ENCODE measurements around the gene UBR3.
"Not testable (repeated sequence)": the region's sequence is repeated elsewhere in the genome, so short reads cannot be mapped to it uniquely, and the experiment has no call there.

The UBR3 gene

DNA sequence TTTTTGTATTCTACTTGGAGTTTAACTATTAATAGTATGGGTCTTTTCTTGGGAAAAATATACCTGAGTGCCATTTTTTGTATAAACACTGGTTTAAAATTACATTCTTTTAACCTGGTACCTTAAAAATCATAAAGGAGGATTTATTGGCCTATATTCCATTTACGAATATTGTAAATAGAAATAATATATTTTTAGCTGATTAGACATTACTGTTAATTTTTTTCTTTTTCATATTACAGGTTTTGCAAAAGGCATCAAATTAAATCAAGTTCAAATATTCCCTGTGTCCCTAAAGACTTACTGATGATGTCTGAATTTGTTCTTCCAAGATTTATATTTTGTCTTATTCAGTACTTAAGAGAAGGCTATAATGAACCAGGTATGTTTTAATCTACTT, 44.7 kb downstream of the UBR3 start:
- no peak for DNase-seq

DNA sequence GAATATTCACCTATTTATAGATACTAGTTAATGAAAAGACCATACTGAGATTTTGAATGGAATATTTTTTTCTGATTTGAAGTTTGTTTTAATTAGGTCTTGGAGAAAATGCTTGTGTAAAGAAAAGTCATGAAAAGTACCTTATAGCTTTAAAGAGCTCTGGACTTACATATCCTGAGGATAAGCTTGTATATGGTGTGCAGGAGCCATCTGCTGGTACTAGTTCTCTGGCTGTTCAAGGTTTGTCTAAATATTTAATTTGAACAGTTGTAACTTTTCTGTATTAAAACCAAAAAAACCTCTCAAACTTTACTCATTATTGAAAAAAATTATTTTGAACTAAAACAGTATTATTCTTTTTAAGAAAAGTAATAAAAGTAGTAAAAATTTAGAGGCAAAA, 50.1 kb downstream of the UBR3 start:
- DNase-seq: no peak

DNA sequence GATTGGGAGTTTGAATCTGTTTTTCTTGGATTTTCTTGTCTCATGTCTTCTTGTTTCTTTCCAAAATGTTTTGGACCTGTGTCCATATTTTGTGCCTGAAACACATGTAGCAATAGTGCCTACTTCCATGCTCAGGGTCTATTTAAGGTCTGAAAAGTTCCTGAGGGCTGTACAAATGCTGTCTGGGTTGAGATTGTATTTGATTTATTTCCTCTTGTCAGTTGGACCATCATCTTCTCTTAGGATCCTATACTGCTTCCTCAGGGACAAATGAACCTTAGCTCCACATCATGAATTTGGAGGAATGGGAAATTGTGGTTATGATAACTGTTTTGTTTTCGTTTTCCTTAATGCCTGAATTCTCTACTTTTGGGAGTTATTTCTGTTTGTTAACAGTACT, 59.9 kb downstream of the UBR3 start:
- no peak for DNase-seq

DNA sequence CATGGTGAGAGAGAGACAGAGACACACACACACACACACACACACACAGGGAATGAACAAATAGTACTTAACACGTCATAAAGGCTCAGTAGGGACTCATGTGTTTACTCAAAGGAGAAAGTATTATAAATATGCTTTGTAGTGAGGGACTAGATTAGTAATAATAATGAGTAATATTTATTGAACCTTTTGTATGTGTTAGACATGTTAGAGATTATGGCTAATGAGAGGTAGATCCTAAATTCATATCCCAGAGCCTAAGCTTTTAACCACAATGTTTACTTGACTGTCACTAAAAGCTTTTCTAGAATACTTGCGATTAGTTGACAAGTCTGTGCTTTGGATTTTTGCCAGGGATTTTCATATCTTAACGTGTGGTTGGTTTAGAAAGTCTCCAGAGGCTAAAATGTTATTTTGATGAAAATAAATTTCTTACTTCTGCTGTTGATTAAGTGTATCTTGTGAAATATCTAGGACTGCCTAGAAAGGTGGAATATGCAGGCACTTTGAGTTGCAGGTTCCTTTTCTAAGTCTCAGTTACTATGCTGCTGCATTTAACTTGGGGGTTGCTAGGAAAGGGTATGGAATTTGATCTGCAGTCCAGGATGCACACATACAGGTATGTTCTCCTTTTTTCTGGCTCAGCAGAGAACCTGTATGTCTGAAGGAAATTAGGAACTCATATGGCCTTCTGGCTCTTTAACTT, 64.5 kb downstream of the UBR3 start:
- DNase-seq: no peak

DNA sequence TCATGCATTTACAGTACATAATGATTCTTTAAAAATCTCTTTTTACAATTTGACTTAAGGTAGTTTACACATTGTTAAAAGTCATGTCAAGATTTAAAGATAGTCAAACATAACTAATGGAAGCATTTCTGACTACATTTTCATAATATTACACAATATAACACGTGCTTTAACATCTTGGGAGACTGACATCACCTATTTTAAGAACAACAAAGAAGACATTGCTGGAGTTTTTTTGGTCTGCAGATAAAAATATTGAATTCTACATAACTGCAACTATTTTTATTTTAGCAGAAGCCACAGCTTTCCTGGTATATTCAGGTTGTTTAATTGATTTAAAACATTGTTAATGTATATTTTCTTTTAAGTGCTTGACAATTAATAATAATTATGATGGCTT, 65.7 kb downstream of the UBR3 start:
- no peak for DNase-seq

DNA sequence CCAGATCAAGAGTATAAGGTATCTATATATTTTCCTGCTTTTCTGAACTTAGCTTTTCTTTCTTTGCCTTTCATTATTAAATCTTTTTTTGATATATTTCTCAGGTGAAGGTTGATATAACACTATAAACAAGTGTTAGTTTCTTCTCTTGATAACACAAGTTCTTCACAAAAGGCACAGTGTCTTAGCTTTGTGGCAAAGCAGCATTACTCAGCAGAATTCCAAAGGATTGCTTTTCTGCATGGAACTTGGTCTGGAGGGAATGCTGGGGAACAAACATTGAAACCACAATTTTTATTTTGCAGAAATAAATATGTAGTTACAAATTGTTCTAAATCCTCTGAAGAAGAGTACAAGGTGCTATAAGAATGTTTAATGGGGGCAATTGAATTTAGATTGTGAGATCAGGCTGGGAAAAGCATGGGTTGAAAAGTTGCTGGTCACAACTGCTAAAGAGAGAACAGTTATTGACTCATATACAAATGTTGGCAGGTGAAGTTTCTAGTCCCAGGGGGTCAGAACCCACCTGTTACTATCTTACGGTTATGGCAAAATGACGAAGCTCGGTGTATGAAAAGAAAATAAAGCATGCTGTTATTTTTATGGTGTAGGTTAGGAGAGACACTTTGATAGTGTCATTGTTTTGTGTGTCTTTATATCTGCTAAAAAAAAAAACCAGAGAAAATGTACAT, 68.2 kb downstream of the UBR3 start:
- DNase-seq: no peak

DNA sequence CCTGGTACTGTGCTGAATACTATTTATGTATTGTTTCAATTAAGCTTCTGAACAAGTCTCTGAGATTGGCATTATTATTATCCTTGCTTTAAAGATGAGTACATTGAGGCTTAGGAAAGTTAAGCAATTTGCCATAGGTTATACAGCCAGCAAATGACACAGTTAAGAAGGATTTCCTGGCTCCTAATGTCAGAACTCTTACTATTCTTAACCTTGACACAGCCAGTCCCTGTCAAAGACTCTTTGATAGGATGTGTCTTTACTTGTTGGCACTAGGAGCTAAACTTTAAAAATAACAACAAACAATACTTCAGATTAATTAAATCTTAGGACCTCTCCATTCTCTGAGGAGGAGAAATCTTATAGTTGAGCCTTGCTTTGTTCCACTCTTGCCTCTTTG, 70.6 kb downstream of the UBR3 start:
- DNase-seq: no peak

DNA sequence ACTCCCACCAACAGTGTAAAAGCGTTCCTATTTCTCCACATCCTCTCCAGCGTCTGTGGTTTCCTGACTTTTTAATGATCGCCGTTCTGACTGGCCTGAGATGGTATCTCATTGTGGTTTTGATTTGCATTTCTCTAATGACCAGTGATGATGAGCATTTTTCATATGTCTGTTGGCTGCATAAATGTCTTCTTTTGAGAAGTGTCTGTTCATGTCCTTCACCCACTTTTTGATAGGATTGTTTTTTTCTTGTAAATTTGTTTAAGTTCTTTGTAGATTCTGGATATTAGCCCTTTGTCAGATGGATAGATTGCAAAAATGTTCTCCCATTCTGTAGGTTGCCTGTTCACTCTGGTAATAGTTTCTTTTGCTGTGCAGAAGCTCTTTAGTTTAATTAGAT, 72.8 kb downstream of the UBR3 start:
- not testable (repeated sequence) for DNase-seq

DNA sequence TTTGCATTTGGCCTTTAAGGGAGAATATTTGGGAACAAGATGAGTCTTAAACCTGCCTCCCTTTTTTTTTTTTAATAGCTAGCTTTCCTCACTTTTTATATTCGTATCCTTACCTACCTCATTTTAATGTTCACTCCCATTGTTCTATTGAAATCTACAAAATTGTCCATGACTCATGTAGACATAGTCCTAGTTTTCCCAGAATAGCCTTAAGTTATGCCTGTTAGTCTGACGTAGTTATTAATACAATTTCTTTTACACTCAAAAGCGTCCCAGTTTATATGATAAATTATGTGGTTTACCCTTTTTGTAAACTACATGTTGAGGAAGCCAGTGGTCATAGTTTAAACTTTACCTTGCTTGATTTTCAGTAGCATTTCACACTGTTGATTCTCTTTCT, 73.4 kb downstream of the UBR3 start:
- no peak for DNase-seq

DNA sequence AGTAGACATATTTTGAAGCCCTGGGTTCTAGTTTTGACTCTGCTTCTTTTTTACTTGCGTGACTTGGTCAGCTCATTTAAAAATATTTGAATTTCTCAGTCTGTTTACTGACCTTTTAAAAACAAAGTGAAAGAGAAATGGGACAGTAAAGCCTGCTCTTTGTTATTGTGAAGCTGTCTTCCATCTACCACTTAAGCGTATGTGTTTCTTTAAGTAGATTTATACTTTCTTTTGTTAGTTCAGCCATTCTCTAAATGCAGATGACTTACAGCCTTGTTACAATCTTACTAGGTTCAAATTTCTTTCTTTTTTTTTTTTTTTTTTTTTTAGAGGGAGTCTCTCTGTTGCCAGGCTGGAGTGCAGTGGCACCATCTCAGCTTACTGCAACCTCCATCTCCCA, 79.5 kb downstream of the UBR3 start:
- DNase-seq: no peak

DNA sequence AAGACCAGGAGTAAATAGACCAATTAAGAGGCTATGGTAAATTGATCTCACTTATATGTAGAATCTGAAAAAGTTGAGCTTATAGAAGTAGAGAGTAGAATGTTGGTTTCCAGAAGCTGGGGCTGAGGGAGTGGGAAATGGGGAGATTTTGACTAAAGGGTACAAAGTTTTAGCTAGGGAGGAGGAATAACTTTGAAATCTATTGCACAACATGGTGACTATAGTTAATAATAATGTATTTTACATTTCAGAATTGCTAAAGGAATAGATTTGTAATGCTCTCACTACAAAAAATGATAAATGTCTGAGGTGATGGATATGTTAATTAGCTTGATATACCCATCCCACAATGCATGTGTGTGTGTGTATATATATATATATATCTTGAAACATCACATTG, 82.1 kb downstream of the UBR3 start:
- no peak for DNase-seq

DNA sequence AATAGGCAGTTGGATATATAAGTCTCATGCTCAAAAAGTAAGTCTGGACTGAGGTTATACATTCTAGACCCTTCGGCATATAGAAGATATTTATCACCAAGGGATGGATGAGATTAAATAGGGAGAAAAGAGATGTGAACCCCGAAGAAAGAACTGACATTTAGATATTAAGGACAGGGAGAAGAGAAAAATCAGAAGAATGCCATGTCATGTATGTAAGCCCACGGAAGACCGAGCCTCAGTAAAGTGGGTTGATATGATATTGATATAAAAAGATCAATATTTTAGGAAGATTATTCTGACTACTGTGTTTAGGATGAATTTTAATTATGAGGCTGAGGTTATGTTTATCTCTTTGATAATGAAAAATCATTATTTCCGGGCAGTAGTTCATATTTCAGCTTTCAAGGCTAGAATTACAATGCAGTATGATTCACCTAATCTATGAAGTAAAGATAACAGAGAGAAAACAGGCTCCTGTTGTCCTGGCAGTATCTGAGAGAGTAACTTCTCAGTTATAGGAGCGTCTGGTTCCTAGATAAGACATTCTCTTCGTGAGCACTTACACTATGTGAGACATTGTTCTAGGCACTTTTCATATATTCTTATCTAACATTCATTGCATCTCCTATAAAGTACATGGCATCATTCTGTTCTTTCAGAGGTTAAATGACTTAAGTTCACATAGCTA, 83.0 kb downstream of the UBR3 start:
- DNase-seq: no peak

DNA sequence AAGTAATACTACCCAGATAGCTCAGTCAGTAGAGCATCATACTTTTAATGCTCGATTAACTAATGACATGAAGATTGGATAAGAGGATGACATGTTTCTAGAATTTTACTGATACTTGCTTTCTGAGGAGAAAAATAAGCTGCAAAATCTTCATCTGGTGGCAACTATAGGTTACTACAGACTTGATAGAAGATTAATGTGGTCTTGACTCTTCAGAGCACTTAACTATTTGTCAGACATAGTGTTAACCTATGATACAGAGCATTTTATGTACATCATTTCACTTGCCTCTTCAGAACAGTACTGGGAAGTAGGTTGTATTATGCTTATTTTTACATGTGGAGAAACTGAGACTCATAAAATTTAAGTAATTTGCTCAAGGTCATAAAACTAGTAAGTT, 83.9 kb downstream of the UBR3 start:
- DNase-seq: no peak

DNA sequence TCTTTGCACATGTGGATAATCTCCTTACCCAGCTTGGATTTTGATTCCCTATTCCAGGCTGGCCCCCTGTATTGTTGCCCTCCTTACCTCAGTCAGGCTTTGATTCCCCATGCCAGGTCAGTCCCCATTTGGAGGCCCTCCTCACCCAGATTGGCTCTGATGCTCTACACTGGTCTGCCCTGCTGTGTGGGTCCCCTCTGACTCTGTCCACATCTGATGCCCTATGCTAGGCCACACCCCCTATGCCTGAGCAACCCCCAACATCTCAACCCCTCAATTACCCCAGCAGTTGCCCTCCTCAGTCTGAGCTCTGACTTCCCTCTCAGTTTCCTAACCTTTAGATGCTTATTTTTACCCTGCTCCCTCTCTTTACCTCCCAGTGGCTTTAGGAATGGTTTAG, 89.4 kb downstream of the UBR3 start:
- no peak for DNase-seq

DNA sequence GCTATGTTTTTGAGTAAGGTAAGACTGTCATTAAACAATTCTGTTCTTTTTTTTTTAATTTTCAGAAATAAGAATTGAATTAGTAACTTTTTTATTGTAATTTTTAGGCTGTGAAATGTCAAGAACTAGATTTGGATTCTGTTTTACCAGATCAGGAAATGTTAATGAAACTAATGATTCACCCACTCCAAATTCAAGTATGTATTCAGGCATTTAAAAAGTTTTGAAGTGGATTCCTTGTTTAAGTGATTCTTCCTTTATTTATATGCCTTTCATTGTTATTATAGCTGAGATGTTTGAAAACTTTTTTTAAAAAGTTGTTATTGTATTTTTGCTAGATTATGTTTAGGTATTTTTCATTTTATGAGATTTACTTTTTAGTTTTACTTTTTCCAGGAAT, 96.7 kb downstream of the UBR3 start:
- DNase-seq: no peak

DNA sequence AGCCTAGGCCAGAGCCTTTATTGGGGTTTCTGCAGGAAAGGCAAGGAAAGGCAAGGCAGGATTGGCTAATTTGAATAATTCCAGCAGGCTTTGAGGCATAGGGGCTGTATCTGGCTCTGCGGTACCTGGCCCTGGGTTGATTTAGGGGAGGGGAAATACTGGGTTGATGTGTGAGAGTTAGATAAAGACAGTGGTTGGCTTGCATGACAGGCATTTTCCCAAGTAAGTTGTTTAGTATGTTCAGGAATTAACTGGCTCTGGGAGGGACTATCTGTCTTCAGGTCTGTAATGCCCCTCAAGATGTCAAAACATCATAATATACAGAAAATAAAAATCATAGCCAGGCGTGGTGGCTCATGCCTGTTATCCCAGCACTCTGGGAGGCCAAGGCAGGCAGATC, 98.7 kb downstream of the UBR3 start:
- no peak for DNase-seq

DNA sequence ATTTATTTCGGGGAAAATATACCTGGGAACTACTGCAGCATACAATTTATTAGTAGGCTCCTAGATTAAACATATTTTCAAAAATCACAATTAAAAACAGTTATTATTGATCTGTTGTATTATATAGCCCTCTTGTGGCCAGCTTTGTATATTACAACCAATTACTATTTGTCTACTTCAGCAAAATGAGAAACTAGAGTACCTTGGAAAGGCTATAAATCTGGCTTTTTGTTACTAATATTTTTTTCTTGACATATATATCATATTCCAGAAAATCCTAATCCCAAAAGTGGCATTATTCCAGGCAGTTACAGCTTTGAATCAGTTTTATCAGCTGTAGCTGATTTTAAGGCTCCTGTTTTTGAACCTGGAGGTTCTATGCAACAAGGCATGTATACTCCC, 101.2 kb downstream of the UBR3 start:
- DNase-seq: no peak

DNA sequence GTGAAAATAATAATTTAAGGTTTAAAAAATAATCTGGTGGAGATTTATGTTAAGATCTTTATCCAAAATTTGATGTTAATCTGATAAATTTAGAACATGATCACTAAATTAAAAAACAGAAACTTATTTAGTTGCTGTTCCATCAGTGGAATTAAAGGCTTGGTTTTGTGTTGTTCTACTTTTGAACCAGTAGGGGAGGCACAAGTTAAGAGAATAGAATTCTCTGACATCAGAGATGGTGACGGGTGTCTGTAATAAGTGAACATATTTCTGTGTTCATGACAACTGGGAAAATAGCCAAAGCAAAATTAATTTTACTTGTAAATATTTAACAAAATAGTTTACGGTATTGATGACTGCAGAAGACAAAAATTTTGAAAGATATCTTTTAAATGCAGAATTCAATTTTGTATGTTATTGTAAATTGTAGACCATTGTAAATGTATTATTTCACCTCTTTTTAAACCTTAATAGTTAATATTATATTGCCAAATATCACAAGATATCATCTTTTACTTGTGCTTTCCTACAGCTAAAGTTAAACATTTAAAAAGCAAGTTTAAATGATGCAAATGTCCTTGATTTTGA, 106.0 kb downstream of the UBR3 start:
- DNase-seq: no peak

DNA sequence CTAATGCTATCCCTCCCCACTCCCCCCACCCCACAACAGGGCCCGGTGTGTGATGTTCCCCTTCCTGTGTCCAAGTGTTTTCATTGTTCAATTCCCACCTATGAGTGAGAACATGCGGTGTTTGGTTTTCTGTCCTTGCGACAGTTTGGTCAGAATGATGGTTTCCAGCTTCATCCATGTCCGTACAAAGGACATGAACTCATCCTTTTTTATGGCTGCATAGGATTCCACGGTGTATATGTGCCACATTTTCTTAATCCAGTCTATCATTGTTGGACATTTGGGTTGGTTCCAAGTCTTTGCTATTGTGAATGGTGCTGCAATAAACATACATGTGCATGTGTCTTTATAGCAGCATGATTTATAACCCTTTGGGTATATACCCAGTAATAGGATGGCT, 109.4 kb downstream of the UBR3 start:
- DNase-seq: not testable (repeated sequence)

DNA sequence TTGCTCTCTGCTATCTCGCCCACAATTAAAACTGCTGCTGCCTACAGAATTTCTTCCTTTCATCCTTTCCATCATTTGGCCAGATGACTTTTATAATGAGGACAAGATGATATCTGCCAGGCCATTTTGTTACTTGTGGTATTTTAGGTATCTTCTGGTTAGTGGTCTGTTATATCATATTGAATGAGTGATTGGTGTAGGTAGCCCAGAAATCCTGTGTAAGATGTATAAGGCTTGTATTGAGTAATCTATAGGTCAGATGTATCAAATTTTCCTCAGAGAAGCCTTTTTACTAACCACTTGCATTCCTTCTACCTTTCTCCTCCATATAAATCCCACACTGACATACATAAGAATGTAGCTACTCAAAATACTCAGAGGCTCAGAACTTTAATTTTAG, 118.3 kb downstream of the UBR3 start:
- no peak for DNase-seq

DNA sequence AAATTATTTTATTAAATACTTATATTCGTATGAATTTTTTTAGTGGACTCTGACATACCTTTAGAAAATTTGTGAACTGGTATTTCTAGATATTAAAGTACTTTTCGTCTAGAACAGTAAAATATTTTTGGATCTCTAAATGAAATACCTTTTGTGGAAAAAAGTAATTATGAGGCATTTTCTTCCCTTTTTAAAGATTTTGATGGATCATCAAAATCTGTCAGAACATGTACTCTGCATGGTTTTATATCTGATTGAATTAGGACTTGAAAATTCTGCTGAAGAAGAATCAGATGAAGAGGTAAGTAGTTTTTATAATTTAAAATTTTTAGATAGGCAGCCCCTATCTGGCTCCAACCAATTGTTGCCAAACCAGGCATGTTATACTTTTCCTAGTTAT, 118.8 kb downstream of the UBR3 start:
- DNase-seq: no peak

DNA sequence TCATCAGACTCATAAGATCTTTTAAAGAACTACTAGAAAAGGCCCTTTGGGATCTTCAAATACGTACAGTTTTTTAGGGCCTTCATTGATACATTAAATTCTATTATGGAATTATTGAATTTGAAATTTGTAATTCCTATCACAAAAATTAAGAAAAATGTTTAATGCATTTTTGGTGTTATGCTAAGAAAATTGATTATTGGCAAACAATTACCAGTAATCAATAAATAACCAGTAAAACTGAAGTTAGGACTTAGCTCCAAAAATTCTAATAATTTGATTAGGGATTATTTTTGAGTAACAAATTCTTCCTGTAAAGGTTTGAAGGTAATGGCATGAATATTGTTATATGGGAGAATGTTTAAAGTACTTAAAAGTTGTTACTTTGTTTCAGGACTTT, 119.3 kb downstream of the UBR3 start:
- no peak for DNase-seq

DNA sequence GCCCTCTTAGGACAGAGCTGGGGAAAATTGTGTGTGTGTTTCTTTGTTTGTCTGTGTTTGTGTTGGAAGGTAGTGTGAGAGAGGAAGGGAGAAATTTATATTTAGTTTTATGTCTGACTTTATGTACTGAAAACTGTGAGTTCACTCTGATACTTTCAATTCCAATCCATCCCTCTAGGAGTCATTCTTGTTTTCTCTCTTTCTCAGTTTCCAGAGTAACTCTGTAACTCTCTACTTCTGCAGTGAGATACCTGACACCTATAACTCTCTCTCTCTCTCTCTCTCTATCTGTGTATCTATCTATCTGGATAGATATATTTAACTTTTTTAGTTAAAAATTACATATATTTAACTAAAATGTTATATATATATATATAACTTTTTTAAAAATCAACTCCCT, 128.7 kb downstream of the UBR3 start:
- no peak for DNase-seq

DNA sequence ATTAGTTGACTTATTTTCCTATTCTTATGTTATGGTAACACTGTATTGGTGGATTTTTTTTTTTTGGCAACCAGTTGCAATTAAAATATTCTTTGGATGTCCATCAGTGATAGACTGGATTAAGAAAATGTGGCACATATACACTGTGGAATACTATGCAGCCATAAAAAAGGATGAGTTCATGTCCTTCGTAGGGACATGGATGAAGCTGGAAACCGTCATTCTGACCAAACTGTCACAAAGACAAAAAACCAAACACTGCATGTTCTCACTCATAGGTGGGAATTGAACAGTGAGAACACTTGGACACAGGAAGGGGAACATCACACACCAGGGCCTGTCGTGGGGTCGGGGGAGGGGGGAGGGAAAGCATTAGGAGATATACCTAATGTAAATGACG, 130.0 kb downstream of the UBR3 start:
- DNase-seq: not testable (repeated sequence)
